ENCODE measurements around the gene PFDN6.

DNA sequence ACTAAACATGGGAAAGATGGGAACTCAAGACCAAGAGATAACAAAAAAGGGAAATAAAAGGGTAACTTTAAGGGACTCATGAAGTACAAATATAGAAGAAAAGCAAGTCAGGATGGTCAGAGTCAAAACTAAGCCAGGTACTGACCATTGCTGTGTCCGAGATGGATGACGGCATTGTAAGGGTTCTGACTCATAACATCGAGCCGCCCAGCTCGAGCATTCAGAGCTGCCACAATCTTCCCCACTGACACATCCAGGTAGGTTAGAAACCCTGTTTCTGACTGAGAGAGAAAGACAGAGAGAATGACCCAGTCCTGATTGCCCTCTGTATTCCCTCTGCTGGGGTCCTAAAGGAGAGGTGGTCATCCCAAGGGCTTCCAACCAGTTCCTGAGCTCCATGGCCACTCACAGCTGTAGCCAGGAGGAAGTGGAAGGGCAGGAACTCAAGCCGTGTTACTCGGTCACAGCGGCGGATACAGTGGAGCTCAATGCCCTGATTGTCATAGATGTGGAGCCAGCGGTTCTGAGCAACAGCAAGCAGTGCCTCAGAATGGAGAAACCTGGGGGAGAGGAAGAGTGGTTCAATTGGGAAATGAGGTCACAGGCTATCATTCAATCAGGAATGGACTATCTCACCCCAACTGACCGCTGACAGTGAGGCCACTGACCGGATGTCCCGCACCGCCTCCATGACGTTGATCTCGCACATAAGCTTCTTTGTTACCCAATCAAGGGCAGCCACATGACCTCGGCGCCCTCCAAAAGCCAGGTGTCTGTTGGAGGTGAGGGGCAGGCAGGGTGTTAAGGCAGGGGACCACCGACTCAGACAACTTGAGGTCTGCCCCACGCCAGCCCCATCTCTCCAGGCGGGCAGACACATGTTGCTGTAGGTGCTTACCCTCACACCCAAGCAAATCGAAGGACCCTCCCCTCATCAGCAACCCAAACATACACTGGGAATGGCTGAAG is 2.2 kb upstream of the PFDN6 start:
- TF ChIP-seq, protein P1, sequence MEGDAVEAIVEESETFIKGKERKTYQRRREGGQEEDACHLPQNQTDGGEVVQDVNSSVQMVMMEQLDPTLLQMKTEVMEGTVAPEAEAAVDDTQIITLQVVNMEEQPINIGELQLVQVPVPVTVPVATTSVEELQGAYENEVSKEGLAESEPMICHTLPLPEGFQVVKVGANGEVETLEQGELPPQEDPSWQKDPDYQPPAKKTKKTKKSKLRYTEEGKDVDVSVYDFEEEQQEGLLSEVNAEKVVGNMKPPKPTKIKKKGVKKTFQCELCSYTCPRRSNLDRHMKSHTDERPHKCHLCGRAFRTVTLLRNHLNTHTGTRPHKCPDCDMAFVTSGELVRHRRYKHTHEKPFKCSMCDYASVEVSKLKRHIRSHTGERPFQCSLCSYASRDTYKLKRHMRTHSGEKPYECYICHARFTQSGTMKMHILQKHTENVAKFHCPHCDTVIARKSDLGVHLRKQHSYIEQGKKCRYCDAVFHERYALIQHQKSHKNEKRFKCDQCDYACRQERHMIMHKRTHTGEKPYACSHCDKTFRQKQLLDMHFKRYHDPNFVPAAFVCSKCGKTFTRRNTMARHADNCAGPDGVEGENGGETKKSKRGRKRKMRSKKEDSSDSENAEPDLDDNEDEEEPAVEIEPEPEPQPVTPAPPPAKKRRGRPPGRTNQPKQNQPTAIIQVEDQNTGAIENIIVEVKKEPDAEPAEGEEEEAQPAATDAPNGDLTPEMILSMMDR (IDR thresholded peaks at IDR 0.05; ENCODE audit: low read length): no peak
- no peak for TF ChIP-seq EZH2phosphoT487 (IDR thresholded peaks at IDR 0.05; ENCODE audit: low read length)

All from MM.1S (cell line).